Tibial artery (tissue), 4 donors: ENCODE data around the gene PARD6B.
"Not testable (repeated sequence)": the region's sequence is repeated elsewhere in the genome, so short reads cannot be mapped to it uniquely, and the experiment has no call there.

Experiments
- DNase-seq, 2 donors: peaks; one replicate each; pipeline ENCODE4 v3.0.0-alpha.2; 2019
- H3K27ac ChIP-seq, 2 donors: fragments of 200-600 bp; sonication (generic) in 1 of 2; 1 replicate in 1 of 2; 2 replicates in 1 of 2; pipeline ENCODE4 v1.5.1; 2018 to 2019; ENCODE audit warnings: mild to moderate bottlenecking in 1 of 2
- H3K27me3 ChIP-seq, 2 donors: fragments of 200-600 bp; sonication (generic) in 1 of 2; one replicate each; pipeline versions ENCODE4 v1.5.1 to v1.6.0; 2016 to 2019
- H3K36me3 ChIP-seq, 3 donors: fragments of 200-600 bp; sonication (generic) in 2 of 3; one replicate each; pipeline ENCODE4 v1.5.1; 2016 to 2019; ENCODE audit warnings: mild to moderate bottlenecking in 2 of 3
- H3K4me1 ChIP-seq, 4 donors: fragments of 200-600 bp; sonication (generic) in 2 of 4; 1 replicate in 3 of 4; 2 replicates in 1 of 4; pipeline ENCODE4 v1.5.1; 2016 to 2019
- H3K4me3 ChIP-seq, 2 donors: fragments of 200-600 bp; sonication (generic) in 1 of 2; 1 replicate in 1 of 2; 2 replicates in 1 of 2; pipeline ENCODE4 v1.5.1; 2018 to 2019; ENCODE audit warnings: mild to moderate bottlenecking in 2 of 2
- H3K9me3 ChIP-seq, 3 donors: fragments of 200-600 bp; sonication (generic) in 1 of 3; one replicate each; pipeline ENCODE4 v1.5.1; 2016 to 2019
- CTCF ChIP-seq, 2 experiments: fragments of 200-600 bp in 1 of 2; fragments of 450-650 bp in 1 of 2; IDR thresholded peaks; one replicate each; pipeline ENCODE4 v1.5.1; 2017 to 2019; ENCODE audit warnings: antibody characterized with exemption in 2 of 2, mild to moderate bottlenecking in 1 of 2, moderate library complexity in 1 of 2
- intact Hi-C: fragments of 100-400 bp; cut with DNase I; formaldehyde crosslinking; loops from one replicate; pipeline ENCODE4 v1.15.0; 2023; ENCODE audit warnings: low total_unique reads

The PARD6B gene

GRCh38 chr20:50701041-50701963 lies 30.1 kb upstream of the PARD6B start:
- Histone ChIP-seq H3K4me1 (no peaks in the 10 kb centered on the region), H3K27me3 (peaks cover 0 to 5% of the 10 kb centered on the region in 2 donors), H3K4me3 (no peak overlapping the region), H3K9me3 (no peaks in the 10 kb centered on the region), H3K36me3 (no peaks in the 10 kb centered on the region), H3K27ac (no peak overlapping the region)
- no peak for DNase-seq
- TF ChIP-seq CTCF (IDR thresholded peaks at IDR 0.05), result no peak
- intact Hi-C loops, result no loop called here

GRCh38 chr20:50703651-50704438 lies 27.5 kb upstream of the PARD6B start:
- H3K9me3 ChIP-seq, H3K27me3 ChIP-seq, intact Hi-C loops: not testable (repeated sequence)

GRCh38 chr20:50704514-50704913 lies 26.9 kb upstream of the PARD6B start:
- no peak for DNase-seq
- Histone ChIP-seq H3K27ac (no peak overlapping the region), H3K4me1 (no peaks in the 10 kb centered on the region), H3K9me3 (no peaks in the 10 kb centered on the region), H3K4me3 (no peak overlapping the region), H3K36me3 (no peaks in the 10 kb centered on the region), H3K27me3 (peaks cover 0 to 7% of the 10 kb centered on the region in 2 donors)
- intact Hi-C loops, result no loop called here
- no peak for TF ChIP-seq CTCF (IDR thresholded peaks at IDR 0.05)

More at GRCh38 chr20:50703651-50704438, 27.5 kb upstream of the PARD6B start:
- not testable (repeated sequence) for DNase-seq, H3K4me1 ChIP-seq, H3K27ac ChIP-seq, H3K4me3 ChIP-seq, H3K36me3 ChIP-seq

- H3K27ac ChIP-seq, result no peak overlapping the region
- H3K4me1 ChIP-seq, result no peaks in the 10 kb centered on the region
- intact Hi-C loops, result no loop called here
- TF ChIP-seq CTCF (IDR thresholded peaks at IDR 0.05), result no peak
- no peak for DNase-seq
- no peaks in the 10 kb centered on the region for H3K9me3 ChIP-seq
- no peaks in the 10 kb centered on the region for H3K36me3 ChIP-seq
- H3K4me3 ChIP-seq, result no peak overlapping the region
- H3K27me3 ChIP-seq, result peaks cover 0 to 4% of the 10 kb centered on the region in 2 donors
Observed at GRCh38 chr20:50704971-50705370, 26.4 kb upstream of the PARD6B start.

- intact Hi-C loops, result no loop called here
- TF ChIP-seq CTCF (IDR thresholded peaks at IDR 0.05), result no peak
- Histone ChIP-seq H3K4me3 (no peak overlapping the region), H3K4me1 (no peaks in the 10 kb centered on the region), H3K27me3 (peaks cover 0 to 4% of the 10 kb centered on the region in 2 donors), H3K9me3 (no peaks in the 10 kb centered on the region), H3K36me3 (no peaks in the 10 kb centered on the region), H3K27ac (no peak overlapping the region)
- DNase-seq, result no peak
Observed at GRCh38 chr20:50708845-50709635, 22.3 kb upstream of the PARD6B start.
